Stimulated activated CD4-positive, alpha-beta T cell treated with anti-CD3 and anti-CD28 coated beads, Interleukin-1b, Interleukin-23, amount 100 ng/mL, for 24 hours (primary cell): Measurements from ENCODE around the gene PLA1A.

Experiments
- DNase-seq, 4 experiments: peaks; one replicate each; pipeline ENCODE4 v3.0.0-alpha.2; 2020; ENCODE audit warnings: low read depth in 4 of 4, low spot score in 1 of 4

Gene PLA1A

GRCh38 chr3:119636891-119637611 lies 39.4 kb downstream of the PLA1A start:
- no peak for DNase-seq

- no peak for DNase-seq
These were observed 40.2 kb downstream of the PLA1A start for GRCh38 chr3:119637679-119638477.

- no peak for DNase-seq
These were observed 42.0 kb downstream of the PLA1A start for GRCh38 chr3:119639494-119640350.

- DNase-seq: no peak
These were observed 43.7 kb downstream of the PLA1A start for GRCh38 chr3:119641416-119641815.

GRCh38 chr3:119642746-119643473 lies 45.2 kb downstream of the PLA1A start:
- DNase-seq: no peak

- no peak for DNase-seq
These were observed 45.8 kb downstream of the PLA1A start for GRCh38 chr3:119643528-119643927.

GRCh38 chr3:119644481-119644880 lies 46.8 kb downstream of the PLA1A start:
- no peak for DNase-seq

- DNase-seq: no peak
These were observed 48.1 kb downstream of the PLA1A start for GRCh38 chr3:119645813-119646212.

GRCh38 chr3:119647171-119647570 lies 49.5 kb downstream of the PLA1A start:
- DNase-seq: no peak

- no peak for DNase-seq
These were observed 50.3 kb downstream of the PLA1A start for GRCh38 chr3:119647843-119648575.

GRCh38 chr3:119649761-119650160 lies 52.1 kb downstream of the PLA1A start:
- DNase-seq: no peak

- no peak for DNase-seq
These were observed 54.8 kb downstream of the PLA1A start for GRCh38 chr3:119652306-119653033.

GRCh38 chr3:119653876-119654275 lies 56.2 kb downstream of the PLA1A start:
- DNase-seq: no peak

- DNase-seq: no peak
These were observed 60.4 kb downstream of the PLA1A start for GRCh38 chr3:119657887-119658702.

- DNase-seq: no peak
These were observed 61.3 kb downstream of the PLA1A start for GRCh38 chr3:119658994-119659393.

GRCh38 chr3:119659606-119660291 lies 62.1 kb downstream of the PLA1A start:
- no peak for DNase-seq

GRCh38 chr3:119660474-119661440 lies 63.1 kb downstream of the PLA1A start, which contains the start of gene POPDC2:
POPDC2 (minus strand) TSS chr3:119660589; CDS start chr3:119660423, 166 bp downstream.
- no peak for DNase-seq
